NCI-H446 treated with DMSO at 0.1 percent for 48 hours (cell line): ENCODE data around the gene BMAL1.

Experiments
- DNase-seq: peaks from one replicate; lab custom pipeline; 2025; lab: John Stamatoyannopoulos, UW

Gene BMAL1

GRCh38 chr11:13291800-13292199, 14.2 kb downstream of the BMAL1 start:
- DNase-seq, result no peak

GRCh38 chr11:13292970-13293369, 15.4 kb downstream of the BMAL1 start:
- no peak for DNase-seq

GRCh38 chr11:13294178-13294577, 16.6 kb downstream of the BMAL1 start:
- no peak for DNase-seq

GRCh38 chr11:13294771-13295579, 17.4 kb downstream of the BMAL1 start:
- DNase-seq, result peak; percentile 22

GRCh38 chr11:13297308-13297916, 19.8 kb downstream of the BMAL1 start:
- no peak for DNase-seq

GRCh38 chr11:13297917-13298356, 20.3 kb downstream of the BMAL1 start:
- DNase-seq, result no peak

- DNase-seq, result no peak
Measured at GRCh38 chr11:13298765-13299164, 21.2 kb downstream of the BMAL1 start.

- no peak for DNase-seq
Measured at GRCh38 chr11:13301522-13301921, 23.9 kb downstream of the BMAL1 start.

- DNase-seq, result no peak
Measured at GRCh38 chr11:13302420-13302958, 24.9 kb downstream of the BMAL1 start.

GRCh38 chr11:13303668-13304649, 26.4 kb downstream of the BMAL1 start:
- DNase-seq, result no peak

GRCh38 chr11:13304655-13305335, 27.2 kb downstream of the BMAL1 start:
- no peak for DNase-seq

- no peak for DNase-seq
Measured at GRCh38 chr11:13308704-13309103, 31.1 kb downstream of the BMAL1 start.

GRCh38 chr11:13309156-13309555, 31.6 kb downstream of the BMAL1 start:
- DNase-seq, result no peak

- DNase-seq, result no peak
Measured at GRCh38 chr11:13310443-13310842, 32.9 kb downstream of the BMAL1 start.

GRCh38 chr11:13311570-13311969, 34.0 kb downstream of the BMAL1 start:
- no peak for DNase-seq

- DNase-seq, result no peak
Measured at GRCh38 chr11:13313005-13313819, 35.6 kb downstream of the BMAL1 start.

GRCh38 chr11:13314676-13315394, 37.2 kb downstream of the BMAL1 start:
- DNase-seq, result no peak

GRCh38 chr11:13315517-13316432, 38.2 kb downstream of the BMAL1 start:
- no peak for DNase-seq

GRCh38 chr11:13316528-13316961, 39.0 kb downstream of the BMAL1 start:
- DNase-seq, result peak; percentile 76
